Gastroesophageal sphincter (tissue), 4 donors: ENCODE data around the gene GPR137C. TPM values are rescaled to one million over a fixed set of nuclear protein-coding genes. Genes with fewer than 3 reads are reported as not detected.

Source experiments
- ATAC-seq: fragments of 150-250 bp; one replicate; pipeline ENCODE4 v1.9.1; 2016; ENCODE audit warnings: mild to moderate bottlenecking, moderate library complexity
- H3K27ac ChIP-seq, 4 donors: fragments of 200-600 bp; sonication (generic) in 3 of 4; 1 replicate in 3 of 4; 2 replicates in 1 of 4; pipeline ENCODE4 v1.5.1; 2016 to 2019
- H3K27me3 ChIP-seq: fragments of 200-600 bp; sonication (generic); one replicate; pipeline ENCODE4 v1.5.1; 2019
- H3K36me3 ChIP-seq, 2 donors: fragments of 200-600 bp; sonication (generic); one replicate each; pipeline ENCODE4 v1.5.1; 2019; ENCODE audit warnings: control low read depth in 1 of 2
- H3K4me1 ChIP-seq, 3 donors: fragments of 200-600 bp; sonication (generic); 1 replicate in 2 of 3; 2 replicates in 1 of 3; pipeline ENCODE4 v1.5.1; 2016 to 2019; ENCODE audit warnings: control low read depth in 2 of 3
- H3K4me3 ChIP-seq, 2 donors: fragments of 200-600 bp; sonication (generic); one replicate each; pipeline ENCODE4 v1.5.1; 2019; ENCODE audit warnings: mild to moderate bottlenecking in 1 of 2, moderate library complexity in 1 of 2
- H3K9me3 ChIP-seq, 3 donors: fragments of 200-600 bp; sonication (generic); one replicate each; pipeline ENCODE4 v1.5.1; 2017 to 2019; ENCODE audit warnings: control low read depth in 2 of 3
- CTCF ChIP-seq, 4 experiments: fragments of 200-600 bp in 2 of 4; fragments of 450-650 bp in 2 of 4; sonication (generic) in 1 of 4; IDR thresholded peaks; one replicate each; pipeline ENCODE4 v1.5.1; 2017 to 2019; ENCODE audit warnings: antibody characterized with exemption in 4 of 4, mild to moderate bottlenecking in 2 of 4, moderate library complexity in 2 of 4
- EP300 ChIP-seq: sonication (generic); formaldehyde crosslinking; IDR thresholded peaks from one replicate; pipeline ENCODE4 v1.6.1; 2017; ENCODE audit warnings: antibody characterized with exemption, mild to moderate bottlenecking
- POLR2A ChIP-seq, 2 donors: fragments of 450-650 bp; IDR thresholded peaks; one replicate each; pipeline ENCODE4 v1.6.1; 2017; ENCODE audit warnings: antibody characterized with exemption in 2 of 2, mild to moderate bottlenecking in 2 of 2, moderate library complexity in 1 of 2
- POLR2AphosphoS5 ChIP-seq: sonication (generic); formaldehyde crosslinking; IDR thresholded peaks from one replicate; pipeline ENCODE4 v1.6.1; 2017; ENCODE audit warnings: antibody characterized with exemption
- WGBS, 2 donors: methylation state at CpG; one replicate each; pipeline ENCODE4 v1.1.5; 2018; ENCODE audit warnings: low coverage in 1 of 2; 5-methylcytosine and 5-hydroxymethylcytosine counted together
- total RNA-seq, 4 donors: library from RNA; depleted of rRNA; stranded (reverse); fragments of >200 nt; gene quantifications; one replicate each; pipeline ENCODE4 v1.1.0, GENCODE V29; 2016

Gene GPR137C
- under 1 TPM; 0.12 to 0.54 (median 0.19) TPM for total RNA-seq

GRCh38 chr14:52552063-52552988, at the start of gene GPR137C, which contains the start of gene TXNDC16:
Gene GPR137C (plus strand): TSS chr14:52552836. CDS start chr14:52553148, 312 bp downstream.
Gene TXNDC16 (minus strand): TSS chr14:52552505. CDS start chr14:52543557, 8,948 bp downstream.
- no peaks in the 10 kb centered on the region for H3K27me3 ChIP-seq
- TF ChIP-seq CTCF (IDR thresholded peaks at IDR 0.05) (peak in 1 of 4 experiments; percentile 2), POLR2AphosphoS5 (peak; percentile 82), POLR2A (IDR thresholded peaks at IDR 0.05) (peak; percentile 74 to 84), EP300 (no peak)
- no peaks in the 10 kb centered on the region for H3K9me3 ChIP-seq
- H3K4me3 ChIP-seq: peak within 1 kb of the TSS; percentile 69 to 79
- no peaks in the 10 kb centered on the region for H3K36me3 ChIP-seq
- H3K4me1 ChIP-seq: peaks cover 0 to 34% (median 9%) of the 10 kb centered on the region in 3 donors
- WGBS, 2 donors: 0% methylated on average over 6 of the region's 81 CpGs; no CpG with 5 or more reads in 1 of the 2 donors
- peak within 1 kb of the TSS; percentile 72 to 93 (median 93) for H3K27ac ChIP-seq
- ATAC-seq: peak; percentile 98

GRCh38 chr14:52513249-52513648, 39.4 kb upstream of the GPR137C start:
- 92 to 93% methylated on average over 1 of the region's 1 CpG for WGBS, 2 donors
- no peak overlapping the region for H3K4me3 ChIP-seq
- H3K27ac ChIP-seq: no peak overlapping the region
- H3K9me3 ChIP-seq: no peaks in the 10 kb centered on the region
- H3K27me3 ChIP-seq: no peaks in the 10 kb centered on the region
- peaks cover 0 to 33% of the 10 kb centered on the region in 2 donors for H3K36me3 ChIP-seq
- no peak for ATAC-seq
- no peak for TF ChIP-seq EP300
- TF ChIP-seq CTCF (IDR thresholded peaks at IDR 0.05): no peak
- no peak for TF ChIP-seq POLR2AphosphoS5
- TF ChIP-seq POLR2A (IDR thresholded peaks at IDR 0.05): no peak
- H3K4me1 ChIP-seq: no peaks in the 10 kb centered on the region

- H3K27ac ChIP-seq: no peak overlapping the region
- H3K9me3 ChIP-seq: no peaks in the 10 kb centered on the region
- no peaks in the 10 kb centered on the region for H3K4me1 ChIP-seq
- H3K27me3 ChIP-seq: no peaks in the 10 kb centered on the region
- peaks cover 0 to 36% of the 10 kb centered on the region in 2 donors for H3K36me3 ChIP-seq
- WGBS, 2 donors: 85 to 97% methylated on average over 4 of the region's 4 CpGs
- H3K4me3 ChIP-seq: no peak overlapping the region
- no peak for ATAC-seq
- no peak for TF ChIP-seq POLR2AphosphoS5
- no peak for TF ChIP-seq POLR2A (IDR thresholded peaks at IDR 0.05)
- no peak for TF ChIP-seq CTCF (IDR thresholded peaks at IDR 0.05)
- TF ChIP-seq EP300: no peak
Measured at GRCh38 chr14:52514046-52514811, 38.4 kb upstream of the GPR137C start.

GRCh38 chr14:52522033-52522432, 30.6 kb upstream of the GPR137C start:
- no peaks in the 10 kb centered on the region for H3K4me1 ChIP-seq
- ATAC-seq: no peak
- WGBS, 2 donors: 60 to 70% methylated on average over 1 of the region's 1 CpG
- H3K36me3 ChIP-seq: peaks cover 0 to 31% of the 10 kb centered on the region in 2 donors
- no peak overlapping the region for H3K27ac ChIP-seq
- TF ChIP-seq EP300: no peak
- TF ChIP-seq POLR2A (IDR thresholded peaks at IDR 0.05): no peak
- TF ChIP-seq CTCF (IDR thresholded peaks at IDR 0.05): no peak
- no peak for TF ChIP-seq POLR2AphosphoS5
- H3K27me3 ChIP-seq: no peaks in the 10 kb centered on the region
- H3K9me3 ChIP-seq: no peaks in the 10 kb centered on the region
- H3K4me3 ChIP-seq: no peak overlapping the region
